Transverse colon (tissue), 4 donors: ENCODE results near the gene RERE. TPM values are rescaled to one million over a fixed set of nuclear protein-coding genes. Genes with fewer than 3 reads are reported as not detected.

ENCODE experiments used
- DNase-seq: peaks from one replicate; pipeline ENCODE4 v3.0.0-alpha.2; 2019
- H3K27ac ChIP-seq, 4 donors: fragments of 200-600 bp; sonication (generic); 2 replicates each; pipeline ENCODE4 v1.5.1; 2016 to 2018; ENCODE audit warnings: inconsistent platforms in 4 of 4
- H3K27me3 ChIP-seq: fragments of 200-600 bp; sonication (generic); 2 replicates; pipeline ENCODE4 v1.5.1; 2017; ENCODE audit warnings: inconsistent platforms
- H3K36me3 ChIP-seq, 4 donors: fragments of 200-600 bp; sonication (generic); 2 replicates each; pipeline ENCODE4 v1.5.1; 2017 to 2019; ENCODE audit warnings: inconsistent platforms in 4 of 4
- H3K4me1 ChIP-seq, 4 donors: fragments of 200-600 bp; sonication (generic); 2 replicates each; pipeline ENCODE4 v1.5.1; 2017 to 2020; ENCODE audit warnings: inconsistent platforms in 4 of 4
- H3K4me3 ChIP-seq, 4 donors: fragments of 200-600 bp; sonication (generic); 1 replicate in 1 of 4; 2 replicates in 3 of 4; pipeline versions ENCODE4 v1.5.1 to v1.6.1; 2017 to 2019; ENCODE audit warnings: inconsistent platforms in 4 of 4
- H3K9me3 ChIP-seq, 2 donors: fragments of 200-600 bp; sonication (generic); 2 replicates each; pipeline ENCODE4 v1.5.1; 2017 to 2019; ENCODE audit warnings: inconsistent platforms in 2 of 2
- CTCF ChIP-seq, 5 experiments: fragments of 200-600 bp in 3 of 5; fragments of 450-650 bp in 2 of 5; sonication (generic) in 3 of 5; IDR thresholded peaks; 1 replicate in 2 of 5; 2 replicates in 3 of 5; pipeline ENCODE4 v1.5.1; 2016 to 2017; ENCODE audit warnings: antibody characterized with exemption in 5 of 5, inconsistent platforms in 3 of 5, mild to moderate bottlenecking in 2 of 5, moderate library complexity in 1 of 5
- EP300 ChIP-seq: sonication (generic); formaldehyde crosslinking; IDR thresholded peaks from one replicate; pipeline ENCODE4 v1.6.1; 2017; ENCODE audit warnings: antibody characterized with exemption, low read depth
- POLR2A ChIP-seq: fragments of 450-650 bp; IDR thresholded peaks from one replicate; pipeline ENCODE4 v1.6.1; 2016; ENCODE audit warnings: antibody characterized with exemption, mild to moderate bottlenecking, moderate library complexity
- POLR2AphosphoS5 ChIP-seq, 3 donors: sonication (generic); formaldehyde crosslinking; IDR thresholded peaks; one replicate each; pipeline ENCODE4 v1.6.1; 2016; ENCODE audit warnings: antibody characterized with exemption in 3 of 3
- WGBS, 2 donors: methylation state at CpG; one replicate each; pipeline ENCODE4 v1.1.5; 2018; ENCODE audit warnings: low coverage in 1 of 2; 5-methylcytosine and 5-hydroxymethylcytosine counted together
- in situ Hi-C, 4 donors: fragments of 200-750 bp; cut with MboI; loops; one replicate each; pipeline versions ENCODE4 v1.15.0 to v1.15.1; 2017; ENCODE audit warnings: low sequenced_read_pairs in 3 of 4, low pct_ligation_motif_present in 1 of 4, low pct_unique_long_range_greater_than_20kb in 1 of 4
- intact Hi-C: fragments of 100-400 bp; cut with DNase I; formaldehyde crosslinking; loops from one replicate; pipeline ENCODE4 v1.15.1; 2023; ENCODE audit warnings: low total_unique reads
- total RNA-seq, 4 donors: library from RNA; depleted of rRNA; stranded (reverse); fragments of >200 nt; gene quantifications; one replicate each; pipeline ENCODE4 v1.1.0, GENCODE V29; 2016

Gene RERE
- total RNA-seq, 4 donors from 2014 or later, result 80.3 to 657 (median 105) TPM

GRCh38 chr1:8864713-8865344 is 47.4 kb upstream of the RERE start:
- peaks cover 0 to 99% (median 53%) of the 10 kb centered on the region in 4 donors for H3K36me3 ChIP-seq
- 92% methylated on average over 6 of the region's 6 CpGs; no CpG with 5 or more reads in 1 of the 2 donors for WGBS, 2 donors

GRCh38 chr1:8863794-8864233 is 46.4 kb upstream of the RERE start:
- Histone ChIP-seq H3K9me3 (no peaks in the 10 kb centered on the region), H3K4me1 (peaks cover 0 to 5% (median 4%) of the 10 kb centered on the region in 4 donors), H3K36me3 (peaks cover 0 to 90% (median 48%) of the 10 kb centered on the region in 4 donors), H3K4me3 (no peak overlapping the region), H3K27me3 (no peaks in the 10 kb centered on the region), H3K27ac (no peak overlapping the region)
- DNase-seq, result no peak
- intact Hi-C loops, result no loop called here
- 94% methylated on average over 13 of the region's 13 CpGs; no CpG with 5 or more reads in 1 of the 2 donors for WGBS, 2 donors
- TF ChIP-seq CTCF (IDR thresholded peaks at IDR 0.05), result no peak
- in situ Hi-C loops, result loop anchor here in 1 of 4 donors (25.0 kb wide), 1 partner anchor 877 kb away; no protein-coding TSS in a partner anchor

More at GRCh38 chr1:8864713-8865344, 47.4 kb upstream of the RERE start:
- TF ChIP-seq EP300 (no peak), POLR2AphosphoS5 (IDR thresholded peaks at IDR 0.05) (no peak), CTCF (IDR thresholded peaks at IDR 0.05) (no peak), POLR2A (no peak)
- Histone ChIP-seq H3K4me1 (peaks cover 0 to 3% (median under 1%) of the 10 kb centered on the region in 4 donors), H3K9me3 (no peaks in the 10 kb centered on the region), H3K27me3 (no peaks in the 10 kb centered on the region), H3K27ac (no peak overlapping the region), H3K4me3 (no peak overlapping the region)
- no peak for DNase-seq
- in situ Hi-C loops (loop anchor here in 1 of 4 donors (25.0 kb wide), 1 partner anchor 878 kb away; no protein-coding TSS in a partner anchor), intact Hi-C loops (no loop called here)

- Histone ChIP-seq H3K27me3 (no peaks in the 10 kb centered on the region), H3K4me1 (peaks cover 0 to 12% (median 9%) of the 10 kb centered on the region in 4 donors), H3K4me3 (no peak overlapping the region), H3K27ac (no peak overlapping the region), H3K36me3 (peaks cover 0 to 83% (median 45%) of the 10 kb centered on the region in 4 donors), H3K9me3 (no peaks in the 10 kb centered on the region)
- intact Hi-C loops (no loop called here), in situ Hi-C loops (loop anchor here in 1 of 4 donors (25.0 kb wide), 1 partner anchor 876 kb away; no protein-coding TSS in a partner anchor)
- TF ChIP-seq EP300 (no peak), POLR2A (no peak), CTCF (IDR thresholded peaks at IDR 0.05) (no peak), POLR2AphosphoS5 (IDR thresholded peaks at IDR 0.05) (no peak)
- no peak for DNase-seq
- 90% methylated on average over 7 of the region's 7 CpGs; no CpG with 5 or more reads in 1 of the 2 donors for WGBS, 2 donors
Measured at GRCh38 chr1:8863138-8863537, 45.7 kb upstream of the RERE start.

GRCh38 chr1:8862528-8862927 is 45.1 kb upstream of the RERE start:
- intact Hi-C loops, result no loop called here
- WGBS, 2 donors, result 81 to 83% methylated on average over 1 to 4 of the region's 4 CpGs

More at GRCh38 chr1:8862528-8862927, 45.1 kb upstream of the RERE start:
- in situ Hi-C loops, result loop anchor here in 1 of 4 donors (25.0 kb wide), 1 partner anchor 875 kb away; no protein-coding TSS in a partner anchor
- peak in 4 of 5 experiments; percentile 27 to 39 (median 33) for TF ChIP-seq CTCF (IDR thresholded peaks at IDR 0.05)
- no peak for TF ChIP-seq POLR2A
- Histone ChIP-seq H3K4me1 (peaks cover 0 to 18% (median 11%) of the 10 kb centered on the region in 4 donors), H3K27ac (no peak overlapping the region), H3K27me3 (no peaks in the 10 kb centered on the region), H3K4me3 (no peak overlapping the region), H3K9me3 (no peaks in the 10 kb centered on the region), H3K36me3 (peaks cover 0 to 81% (median 42%) of the 10 kb centered on the region in 4 donors)
- DNase-seq, result no peak
